ENCODE data around the gene NLRP13. TPM values are rescaled to one million over a fixed set of nuclear protein-coding genes. Genes with fewer than 3 reads are reported as not detected.

NLRP13 gene
- total RNA-seq, 2 donors from 2014 or later = not detected

DNA sequence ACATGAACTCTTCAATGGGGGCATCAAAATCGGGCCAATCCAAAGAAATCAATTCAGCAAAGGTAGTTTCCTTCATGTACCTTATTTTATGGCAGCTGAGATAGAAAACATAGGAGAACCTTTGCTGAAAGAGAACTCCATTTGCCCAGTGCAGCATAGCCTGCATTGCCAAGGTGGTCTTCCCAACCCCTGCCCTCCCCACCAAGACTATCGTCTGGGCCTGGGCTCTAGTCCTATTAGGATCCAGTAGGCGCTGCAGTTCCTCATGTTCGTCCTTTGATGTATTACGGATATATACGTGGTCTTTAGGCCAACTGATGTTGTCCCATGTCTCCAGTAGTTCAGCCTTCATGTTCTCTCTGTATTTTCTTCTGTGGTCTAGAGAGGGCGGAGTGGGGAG, 19.2 kb downstream of the NLRP13 start:
- TF ChIP-seq, protein P1, sequence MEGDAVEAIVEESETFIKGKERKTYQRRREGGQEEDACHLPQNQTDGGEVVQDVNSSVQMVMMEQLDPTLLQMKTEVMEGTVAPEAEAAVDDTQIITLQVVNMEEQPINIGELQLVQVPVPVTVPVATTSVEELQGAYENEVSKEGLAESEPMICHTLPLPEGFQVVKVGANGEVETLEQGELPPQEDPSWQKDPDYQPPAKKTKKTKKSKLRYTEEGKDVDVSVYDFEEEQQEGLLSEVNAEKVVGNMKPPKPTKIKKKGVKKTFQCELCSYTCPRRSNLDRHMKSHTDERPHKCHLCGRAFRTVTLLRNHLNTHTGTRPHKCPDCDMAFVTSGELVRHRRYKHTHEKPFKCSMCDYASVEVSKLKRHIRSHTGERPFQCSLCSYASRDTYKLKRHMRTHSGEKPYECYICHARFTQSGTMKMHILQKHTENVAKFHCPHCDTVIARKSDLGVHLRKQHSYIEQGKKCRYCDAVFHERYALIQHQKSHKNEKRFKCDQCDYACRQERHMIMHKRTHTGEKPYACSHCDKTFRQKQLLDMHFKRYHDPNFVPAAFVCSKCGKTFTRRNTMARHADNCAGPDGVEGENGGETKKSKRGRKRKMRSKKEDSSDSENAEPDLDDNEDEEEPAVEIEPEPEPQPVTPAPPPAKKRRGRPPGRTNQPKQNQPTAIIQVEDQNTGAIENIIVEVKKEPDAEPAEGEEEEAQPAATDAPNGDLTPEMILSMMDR (IDR thresholded peaks at IDR 0.05) = no peak
- DNase-seq (ENCODE audit: low spot score) (no peak), ATAC-seq (ENCODE audit: insufficient number of reproducible peaks, low FRiP score, low read depth) (no peak)
- Histone ChIP-seq H3K4me3 (no peak overlapping the region), H3K4me1 (ENCODE audit: control insufficient read depth in 1 of 2, low read depth in 2 of 2) (no peaks in the 10 kb centered on the region), H3K27me3 (replicated peaks; ENCODE audit: insufficient read depth) (no peaks in the 10 kb centered on the region), H3K36me3 (no peaks in the 10 kb centered on the region), H3K27ac (no peak overlapping the region), H3K9me3 (no peaks in the 10 kb centered on the region)

DNA sequence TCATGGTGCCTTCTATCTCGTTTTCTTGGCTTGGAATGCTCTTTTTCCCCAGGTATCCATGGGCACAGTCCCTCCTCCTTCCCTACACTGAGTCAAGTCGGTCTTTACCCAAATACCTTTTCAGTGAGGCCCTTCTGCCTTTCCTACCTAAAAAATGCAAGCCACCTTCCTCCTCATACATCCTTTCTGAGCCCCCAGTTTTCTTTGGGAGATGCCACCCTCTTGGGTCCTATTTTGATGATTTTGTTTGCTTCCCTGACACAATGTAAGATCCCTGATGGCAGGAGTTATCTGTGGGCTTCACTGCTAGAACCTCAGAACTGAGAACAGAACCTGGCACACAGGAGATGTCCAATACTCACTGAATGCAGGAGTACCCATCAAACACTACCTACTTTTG, 22.3 kb downstream of the NLRP13 start:
- no peak overlapping the region for H3K4me3 ChIP-seq
- H3K9me3 ChIP-seq = no peaks in the 10 kb centered on the region
- no peak for ATAC-seq (ENCODE audit: insufficient number of reproducible peaks, low FRiP score, low read depth)
- H3K4me1 ChIP-seq (ENCODE audit: control insufficient read depth in 1 of 2, low read depth in 2 of 2) = no peaks in the 10 kb centered on the region
- H3K27me3 ChIP-seq (replicated peaks; ENCODE audit: insufficient read depth) = no peaks in the 10 kb centered on the region
- H3K36me3 ChIP-seq = no peaks in the 10 kb centered on the region
- no peak overlapping the region for H3K27ac ChIP-seq
- TF ChIP-seq, protein P1 (IDR thresholded peaks at IDR 0.05) = no peak
- no peak for DNase-seq (ENCODE audit: low spot score)

DNA sequence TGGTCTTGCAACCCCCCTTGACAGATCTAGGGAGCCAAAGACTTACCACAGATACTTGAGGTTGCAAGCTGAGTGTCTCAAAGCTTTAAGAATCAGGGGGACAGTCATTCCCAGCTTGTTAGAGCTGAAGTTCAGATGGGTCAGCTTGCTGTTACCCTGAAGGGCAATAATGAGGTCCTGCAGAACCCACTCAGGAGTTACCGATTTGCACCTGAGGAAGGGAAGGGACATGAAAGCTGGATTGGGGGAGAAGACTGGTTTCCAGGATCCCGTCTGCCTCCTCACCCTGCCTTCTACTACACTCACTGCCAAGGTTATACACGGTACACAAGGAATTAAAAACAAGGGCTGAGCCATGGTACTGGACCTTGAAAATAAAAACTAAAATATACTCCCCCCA, 24.4 kb downstream of the NLRP13 start:
- Histone ChIP-seq H3K4me3 (no peak overlapping the region), H3K36me3 (no peaks in the 10 kb centered on the region), H3K27ac (no peak overlapping the region), H3K27me3 (replicated peaks; ENCODE audit: insufficient read depth) (no peaks in the 10 kb centered on the region), H3K4me1 (ENCODE audit: control insufficient read depth in 1 of 2, low read depth in 2 of 2) (no peaks in the 10 kb centered on the region), H3K9me3 (no peaks in the 10 kb centered on the region)
- TF ChIP-seq, protein P1 (IDR thresholded peaks at IDR 0.05) = no peak
- ATAC-seq (ENCODE audit: insufficient number of reproducible peaks, low FRiP score, low read depth) (no peak), DNase-seq (ENCODE audit: low spot score) (no peak)

DNA sequence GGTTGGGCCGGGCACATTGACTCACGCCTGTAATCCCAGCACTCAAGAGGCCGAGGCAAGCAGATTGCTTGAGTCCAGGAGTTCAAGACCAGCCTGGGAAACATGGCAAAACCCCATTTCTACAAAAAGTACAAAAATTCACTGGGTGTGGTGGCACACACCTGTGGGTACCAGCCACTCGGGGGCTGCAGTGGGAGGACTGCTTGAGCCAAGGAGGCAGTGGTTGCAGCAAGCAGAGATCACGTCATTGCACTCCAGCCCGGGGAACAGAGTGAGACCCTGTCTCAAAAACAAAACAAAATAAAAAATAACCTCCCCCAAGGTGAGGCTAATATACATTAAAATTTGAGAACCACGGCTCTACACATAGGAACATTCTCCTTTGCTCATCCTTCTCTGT, 24.9 kb downstream of the NLRP13 start:
- Histone ChIP-seq H3K27me3 (replicated peaks; ENCODE audit: insufficient read depth) (no peaks in the 10 kb centered on the region), H3K9me3 (no peaks in the 10 kb centered on the region), H3K4me1 (ENCODE audit: control insufficient read depth in 1 of 2, low read depth in 2 of 2) (no peaks in the 10 kb centered on the region), H3K36me3 (no peaks in the 10 kb centered on the region), H3K4me3 (no peak overlapping the region), H3K27ac (no peak overlapping the region)
- ATAC-seq (ENCODE audit: insufficient number of reproducible peaks, low FRiP score, low read depth) = no peak
- TF ChIP-seq, protein P1 (IDR thresholded peaks at IDR 0.05) = no peak
- no peak for DNase-seq (ENCODE audit: low spot score)

DNA sequence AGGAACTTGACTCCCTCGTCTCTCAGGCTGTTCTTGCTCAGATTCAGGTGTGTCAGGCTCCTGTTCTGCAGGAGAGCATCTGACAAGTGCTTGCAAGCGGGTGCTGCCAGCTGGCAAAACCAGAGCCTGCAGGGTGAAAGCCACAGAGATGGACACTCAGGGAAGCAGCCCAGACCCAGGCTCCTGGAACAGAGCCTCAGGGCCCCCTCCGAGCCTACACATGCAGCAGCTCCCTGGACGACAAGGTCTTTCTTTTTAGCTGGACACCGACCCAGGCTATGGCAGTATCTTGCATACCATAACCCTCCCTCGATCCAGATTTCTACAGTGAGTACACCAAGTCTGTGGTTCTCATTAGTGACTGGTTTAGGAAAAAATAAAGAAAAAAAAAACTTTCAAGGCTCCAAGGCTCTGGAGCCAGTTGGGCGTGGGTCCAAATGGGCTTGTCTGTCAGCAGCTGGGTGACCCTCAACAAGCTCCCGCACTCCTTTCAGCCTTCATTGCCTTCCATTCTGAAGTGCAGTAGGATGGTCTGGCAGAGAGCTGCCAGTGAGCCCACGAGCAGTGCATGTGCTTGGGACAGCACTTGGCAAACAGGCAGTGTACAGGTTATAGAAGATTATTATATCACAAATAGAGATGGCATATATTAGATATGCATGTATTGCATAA, 29.9 kb downstream of the NLRP13 start:
- DNase-seq (ENCODE audit: low spot score) (no peak), ATAC-seq (ENCODE audit: insufficient number of reproducible peaks, low FRiP score, low read depth) (no peak)
- Histone ChIP-seq H3K9me3 (no peaks in the 10 kb centered on the region), H3K4me3 (no peak overlapping the region), H3K27ac (no peak overlapping the region), H3K4me1 (ENCODE audit: control insufficient read depth in 1 of 2, low read depth in 2 of 2) (no peaks in the 10 kb centered on the region), H3K27me3 (replicated peaks; ENCODE audit: insufficient read depth) (no peaks in the 10 kb centered on the region), H3K36me3 (no peaks in the 10 kb centered on the region)
- TF ChIP-seq, protein P1 (IDR thresholded peaks at IDR 0.05) = no peak

All from thoracic aorta (tissue), 2 donors.